Measurements from ENCODE around the gene SYNM.

The SYNM gene

DNA sequence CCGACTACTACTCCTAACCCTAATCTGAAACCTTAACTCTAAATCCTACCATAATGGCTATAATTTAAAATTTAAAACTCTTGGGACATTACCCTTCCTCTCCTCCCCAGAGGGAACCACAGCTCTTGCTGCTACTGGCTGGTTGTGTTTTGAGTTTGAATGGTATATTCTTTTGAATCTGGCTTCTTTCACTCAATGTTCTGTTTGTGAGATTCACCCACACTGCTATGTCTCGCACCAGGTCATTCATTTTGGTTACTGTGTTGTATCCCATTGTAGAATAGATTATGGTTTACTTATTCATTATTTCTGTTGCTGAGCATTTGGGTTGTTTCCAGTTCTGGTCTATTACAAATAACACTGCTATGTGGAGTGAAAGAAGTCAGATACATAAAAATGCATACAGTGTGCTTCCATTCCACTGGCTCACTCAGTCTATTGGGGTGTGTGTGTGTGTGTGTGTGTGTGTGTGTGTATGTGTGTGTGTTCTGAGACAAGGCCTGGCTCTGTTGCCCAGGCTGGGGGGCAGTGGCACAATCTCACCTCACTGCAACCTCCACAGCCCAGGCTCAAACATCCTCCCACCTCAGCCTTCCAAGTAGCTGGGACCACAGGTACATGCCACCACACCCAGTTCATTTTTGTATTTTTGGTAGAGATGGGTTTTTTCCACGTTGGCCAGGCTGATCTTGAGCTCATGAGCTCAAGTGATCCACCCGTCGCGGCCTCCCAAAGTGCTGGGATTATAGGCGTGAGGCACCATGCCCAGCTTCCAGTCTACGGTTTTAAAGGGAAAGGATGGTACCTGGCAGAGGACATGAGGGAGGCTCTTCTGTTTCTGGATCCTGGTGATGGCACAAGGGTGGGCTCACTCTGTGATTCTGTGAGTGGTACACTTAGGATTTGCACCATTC lies 19.2 kb upstream of the SYNM start:
- no peak for DNase-seq

DNA sequence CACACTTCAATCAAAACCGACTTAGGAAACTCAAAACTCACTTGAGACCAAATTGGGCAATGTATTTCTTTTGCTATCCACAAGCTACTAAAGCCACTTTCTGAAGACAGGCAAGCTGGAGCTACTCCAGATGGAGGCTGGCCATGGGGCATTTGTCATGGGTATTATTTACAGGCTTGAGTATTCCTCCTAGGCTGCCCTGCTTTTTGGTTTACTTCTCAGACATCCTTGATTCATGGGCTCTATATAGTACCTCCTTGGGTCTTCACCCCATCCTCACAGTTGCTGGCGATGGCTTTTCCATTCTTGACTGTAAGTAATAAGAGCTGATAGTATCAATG lies 18.6 kb upstream of the SYNM start:
- DNase-seq: no peak

DNA sequence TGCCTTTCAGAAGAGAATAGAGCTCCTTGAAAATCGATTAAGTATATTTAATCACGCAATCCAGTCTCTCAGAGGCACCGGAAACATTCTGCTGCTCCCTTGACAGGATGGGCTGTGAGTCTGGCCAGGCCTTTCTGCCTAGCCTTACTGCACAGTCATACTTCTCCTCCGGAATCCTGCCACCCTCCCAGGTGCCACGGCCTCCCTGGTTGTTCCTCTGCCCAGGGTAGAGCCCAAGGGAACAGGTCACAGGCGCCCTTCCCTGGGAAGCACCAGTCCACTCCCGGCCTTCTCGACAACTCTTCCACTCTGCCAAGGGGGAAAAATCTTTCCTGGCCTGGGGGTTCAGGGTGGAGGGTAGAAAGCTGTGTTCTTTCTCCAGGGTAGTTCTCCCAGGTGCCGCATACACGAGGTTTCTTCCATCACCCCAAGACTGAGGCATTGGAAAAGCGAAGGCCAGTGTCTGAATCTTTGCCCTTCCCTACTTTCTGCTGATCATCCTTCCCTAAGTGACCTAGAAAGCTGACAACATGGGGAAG lies 17.4 kb upstream of the SYNM start:
- no peak for DNase-seq

DNA sequence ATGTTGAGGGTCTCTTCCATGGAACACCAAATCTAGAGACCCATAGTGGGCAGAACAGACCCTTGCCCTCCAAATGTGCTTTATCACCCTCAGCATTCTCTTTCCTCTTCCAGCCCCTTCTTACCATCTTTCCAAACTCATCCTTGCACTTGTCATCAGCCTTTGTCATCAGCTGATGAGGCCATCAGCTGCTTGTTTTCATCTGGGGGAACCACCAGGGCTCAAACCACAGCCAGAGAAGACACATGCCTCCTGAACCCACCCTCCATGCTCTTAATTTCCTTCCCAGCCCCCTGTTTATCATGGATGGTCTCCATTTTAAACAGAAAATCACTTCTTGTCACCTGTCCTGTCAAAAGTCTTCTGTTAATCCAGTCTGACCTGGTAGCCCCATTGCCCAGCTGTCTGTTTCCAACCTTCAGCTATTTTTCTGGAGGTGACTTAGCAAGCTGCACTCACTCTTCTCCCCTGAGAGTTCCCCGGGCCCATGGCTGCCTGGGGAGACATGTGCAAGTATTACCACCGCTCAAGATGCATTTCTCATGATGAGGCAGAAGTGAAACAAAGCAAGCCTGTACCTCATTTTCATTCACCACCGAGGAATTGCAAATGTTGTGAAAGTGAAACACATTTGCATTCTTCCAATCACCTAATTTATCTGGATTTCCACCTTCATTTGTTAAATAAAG lies 14.7 kb upstream of the SYNM start:
- DNase-seq: no peak

GRCh38 chr15:99090938-99091337 lies 13.9 kb upstream of the SYNM start:
- DNase-seq: no peak

GRCh38 chr15:99092554-99093172 lies 12.2 kb upstream of the SYNM start:
- DNase-seq: no peak

DNA sequence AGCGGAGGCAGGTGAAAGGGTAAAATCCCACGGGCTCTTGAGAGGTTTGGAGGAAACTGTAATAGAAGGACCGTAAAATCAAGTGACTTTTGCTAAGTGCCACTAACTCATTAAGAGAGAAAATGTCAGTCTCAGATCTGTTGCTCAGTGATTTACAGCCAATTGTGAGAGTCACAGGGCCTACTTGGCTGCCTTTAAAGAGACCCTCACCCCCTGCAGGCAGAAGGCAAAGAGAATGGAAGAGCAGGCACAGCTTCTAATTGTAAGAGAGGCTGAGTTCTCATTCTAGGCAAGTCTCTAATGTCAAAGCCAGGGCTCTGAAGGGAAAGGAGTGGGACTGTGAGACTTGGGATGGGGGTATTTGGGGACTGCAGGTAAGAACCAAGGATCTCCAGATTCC lies 9.3 kb upstream of the SYNM start:
- DNase-seq: no peak

GRCh38 chr15:99096173-99096893 lies 8.5 kb upstream of the SYNM start:
- no peak for DNase-seq

DNA sequence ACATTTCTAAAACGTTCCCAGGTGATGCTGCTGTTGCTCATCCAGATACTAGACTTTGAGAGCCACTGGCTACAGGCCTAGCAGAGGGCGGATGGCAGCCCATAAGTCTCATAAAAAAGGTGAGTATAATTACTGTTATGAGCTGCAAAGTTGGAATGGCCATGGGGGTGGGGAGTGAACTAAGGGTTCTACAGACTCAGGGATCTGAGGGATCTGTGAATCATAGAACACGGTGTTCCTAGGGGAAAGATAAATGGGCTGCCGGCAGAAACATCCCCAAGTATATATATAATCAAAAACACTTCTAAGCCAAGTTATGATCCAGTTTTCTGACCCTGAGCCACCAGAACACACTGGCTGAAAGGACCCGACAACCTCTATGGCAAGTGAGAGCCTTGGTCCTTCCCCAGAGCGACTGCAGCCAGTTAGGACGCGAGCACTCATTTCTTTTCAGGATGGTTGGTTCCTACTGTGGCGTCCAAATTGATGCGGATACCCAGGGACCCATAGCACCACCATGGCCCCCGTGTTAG lies 7.9 kb upstream of the SYNM start:
- no peak for DNase-seq

- no peak for DNase-seq
These were observed 7.2 kb upstream of the SYNM start for GRCh38 chr15:99097441-99098410.

- no peak for DNase-seq
These were observed 6.5 kb upstream of the SYNM start for GRCh38 chr15:99098426-99098825.

DNA sequence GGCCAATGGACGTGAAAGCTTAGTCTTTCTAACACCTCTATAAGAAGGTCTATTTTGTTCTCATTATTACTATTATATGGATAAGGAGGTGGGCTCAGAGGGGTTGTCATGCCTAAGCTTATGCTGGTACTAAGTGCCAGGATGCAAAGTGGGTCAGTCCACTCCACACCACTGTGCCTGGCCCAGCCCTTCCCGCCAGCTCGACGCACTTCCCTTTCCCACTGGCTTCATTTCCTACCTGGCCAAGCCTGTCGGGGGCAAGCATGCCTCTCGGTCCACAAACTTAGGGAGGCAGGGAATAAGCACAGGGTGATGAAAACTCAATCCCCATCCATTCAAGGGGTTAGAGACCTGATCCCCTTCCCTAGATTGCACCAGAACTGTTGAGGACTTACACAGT lies 5.9 kb upstream of the SYNM start:
- DNase-seq: no peak

DNA sequence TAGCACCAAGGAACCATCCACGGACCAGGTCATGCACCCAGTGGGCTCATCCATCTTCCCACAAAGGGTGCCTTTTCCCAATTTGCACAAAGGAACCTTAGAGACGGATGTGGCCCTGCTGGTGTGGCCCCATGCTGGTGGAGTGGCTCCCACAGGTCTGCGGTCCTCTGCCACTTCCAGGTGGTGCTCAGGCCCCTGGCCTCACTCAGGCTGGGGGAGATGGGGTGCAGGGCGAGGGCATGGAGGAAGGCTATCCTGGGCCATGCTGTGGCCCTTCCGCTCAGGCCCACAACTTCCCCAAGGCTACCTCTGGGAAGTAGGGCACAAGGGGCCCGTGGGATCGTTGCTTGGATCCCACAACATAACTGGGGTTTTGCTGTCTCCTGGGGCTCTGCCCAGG lies 5.2 kb upstream of the SYNM start:
- no peak for DNase-seq

DNA sequence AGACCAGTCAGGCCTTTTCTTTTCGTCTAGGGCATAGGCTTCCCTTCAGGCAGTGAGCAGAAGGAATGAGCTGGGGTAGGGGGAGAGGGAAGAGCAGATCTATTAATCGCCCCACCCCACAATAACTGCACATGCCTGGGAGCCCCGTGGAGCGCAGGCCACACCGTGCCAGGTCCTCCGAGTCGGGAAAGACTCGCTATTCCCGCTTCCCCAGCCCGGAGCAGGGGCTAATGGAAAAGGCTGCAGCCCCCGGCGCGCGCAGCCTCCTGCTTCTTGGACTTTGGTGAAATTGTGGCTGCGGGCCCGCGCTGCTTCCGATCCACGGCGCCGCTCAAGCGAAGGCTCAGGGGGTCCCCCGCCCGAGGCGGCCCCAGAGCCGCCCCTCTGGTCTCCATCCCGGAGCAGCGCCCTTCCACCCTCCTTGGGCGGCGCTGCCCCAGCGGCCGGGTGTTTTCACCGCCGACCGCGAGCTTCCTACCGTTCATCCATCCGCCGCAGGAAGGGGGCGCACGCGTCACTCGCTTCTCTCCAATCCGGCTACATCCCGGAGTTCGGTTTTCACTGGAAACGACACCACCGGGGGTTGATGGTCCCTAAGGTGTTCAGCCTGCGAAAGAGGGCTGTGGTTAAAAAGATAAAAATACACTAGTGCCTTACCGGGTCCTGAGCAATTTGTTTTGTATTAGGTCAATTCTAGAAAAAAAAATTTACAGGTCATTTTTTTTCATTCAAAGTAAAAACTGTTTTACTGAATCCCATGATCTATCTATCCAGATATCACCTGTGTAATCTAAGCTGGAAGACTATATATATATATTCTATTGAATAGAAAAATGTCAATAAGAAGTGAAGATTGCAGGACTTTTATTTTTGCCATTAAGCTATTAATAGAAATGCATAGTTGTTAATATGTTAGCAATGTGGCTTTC lies 4.4 kb upstream of the SYNM start:
- DNase-seq: peak; percentile 81

GRCh38 chr15:99101501-99101900 lies 3.4 kb upstream of the SYNM start:
- DNase-seq: no peak

- no peak for DNase-seq
These were observed 2.3 kb upstream of the SYNM start for GRCh38 chr15:99102332-99103235.

DNA sequence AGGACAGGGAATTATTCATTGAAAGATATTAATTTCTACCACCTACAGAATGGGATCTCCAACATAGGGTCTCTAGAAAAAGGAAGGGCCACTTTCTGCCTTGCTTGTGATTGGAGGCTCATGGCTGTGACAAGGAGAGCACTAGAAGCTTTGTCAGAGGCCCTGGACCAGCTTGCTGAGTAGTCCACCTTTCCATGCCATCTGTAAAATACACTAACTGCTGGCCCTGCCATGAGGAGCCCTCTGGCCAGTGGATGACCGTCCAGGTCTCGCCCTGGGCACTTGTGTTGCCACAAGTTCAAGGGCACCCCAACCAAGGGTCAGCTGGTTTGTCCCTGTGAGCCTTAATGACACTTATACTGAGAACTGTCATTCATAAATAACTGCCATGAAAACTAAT lies 1.6 kb upstream of the SYNM start:
- no peak for DNase-seq

GRCh38 chr15:99105514-99106341 lies 848 bp downstream of the SYNM start:
- DNase-seq: peak; percentile 80
